HEK293 (cell line): ENCODE results near the gene SULT2A1.

Experiments
- BCL11A ChIP-seq: fragments of 450-650 bp; formaldehyde crosslinking; IDR thresholded peaks from 2 replicates; pipeline ENCODE4 v1.5.1; 2016; ENCODE audit warnings: low read depth, missing biosample characterization, missing genetic modification characterization
- CTCF ChIP-seq: fragments of 450-650 bp; formaldehyde crosslinking; IDR thresholded peaks from 2 replicates; pipeline ENCODE4 v1.5.1; 2016; ENCODE audit warnings: missing biosample characterization, missing genetic modification characterization
- GLI2 ChIP-seq: fragments of 450-650 bp; formaldehyde crosslinking; IDR thresholded peaks from 2 replicates; pipeline ENCODE4; 2017; ENCODE audit warnings: missing biosample characterization, missing genetic modification characterization, low read depth, borderline replicate concordance
- PBX3 ChIP-seq: sonication (generic); formaldehyde crosslinking; IDR thresholded peaks from 2 replicates; pipeline ENCODE4 v1.8.1; 2022; ENCODE audit warnings: mild to moderate bottlenecking, moderate library complexity, missing genetic modification reagents
- ZFP37 ChIP-seq: fragments of 450-650 bp; formaldehyde crosslinking; IDR thresholded peaks from 2 replicates; pipeline ENCODE4 v1.5.1; 2016; ENCODE audit warnings: missing biosample characterization, missing genetic modification characterization
- ZNF155 ChIP-seq: fragments of 450-650 bp; formaldehyde crosslinking; IDR thresholded peaks from 2 replicates; pipeline ENCODE4 v1.5.1; 2016; ENCODE audit warnings: missing biosample characterization, missing genetic modification characterization
- ZNF350 ChIP-seq: fragments of 450-650 bp; formaldehyde crosslinking; IDR thresholded peaks from 2 replicates; pipeline ENCODE4 v1.5.0; 2017; ENCODE audit warnings: missing biosample characterization, mild to moderate bottlenecking, missing genetic modification characterization
- ZNF354C ChIP-seq: fragments of 450-650 bp; formaldehyde crosslinking; IDR thresholded peaks from 2 replicates; pipeline ENCODE4 v1.5.1; 2016; ENCODE audit warnings: missing biosample characterization, missing genetic modification characterization, low read depth, borderline replicate concordance
- ZNF501 ChIP-seq: fragments of 450-650 bp; formaldehyde crosslinking; IDR thresholded peaks from 2 replicates; pipeline ENCODE4 v1.5.1; 2016; ENCODE audit warnings: missing biosample characterization, missing genetic modification characterization
- ZNF558 ChIP-seq: fragments of 450-650 bp; formaldehyde crosslinking; IDR thresholded peaks from 2 replicates; pipeline ENCODE4 v1.5.1; 2016; ENCODE audit warnings: missing biosample characterization, missing genetic modification characterization
- ZNF692 ChIP-seq: fragments of 450-650 bp; formaldehyde crosslinking; IDR thresholded peaks from 2 replicates; pipeline ENCODE4 v1.5.1; 2016; ENCODE audit warnings: missing biosample characterization, missing genetic modification characterization
- ZNF768 ChIP-seq: fragments of 450-650 bp; formaldehyde crosslinking; IDR thresholded peaks from 2 replicates; pipeline ENCODE4 v1.5.1; 2018; ENCODE audit warnings: missing biosample characterization, mild to moderate bottlenecking, missing genetic modification characterization
- ZNF776 ChIP-seq: fragments of 450-650 bp; formaldehyde crosslinking; IDR thresholded peaks from 2 replicates; pipeline ENCODE4 v1.5.0; 2017; ENCODE audit warnings: missing biosample characterization, missing genetic modification characterization, borderline replicate concordance

GRCh38 chr19:47878906-47879305, 7.2 kb downstream of the SULT2A1 start:
- TF ChIP-seq PBX3: no peak
- TF ChIP-seq CTCF (tag by site-specific recombination): no peak
- TF ChIP-seq ZFP37: no peak
- TF ChIP-seq ZNF501 (tag by site-specific recombination): no peak
- TF ChIP-seq ZNF558 (tag by site-specific recombination): no peak
- no peak for TF ChIP-seq BCL11A (tag by site-specific recombination)
- TF ChIP-seq ZNF155 (tag by site-specific recombination): no peak
- no peak for TF ChIP-seq GLI2 (tag by site-specific recombination)
- TF ChIP-seq ZNF776: no peak
- no peak for TF ChIP-seq ZNF692 (tag by site-specific recombination)
- no peak for TF ChIP-seq ZNF350
- no peak for TF ChIP-seq ZNF354C (tag by site-specific recombination)
- no peak for TF ChIP-seq ZNF768 (tag by site-specific recombination)
